Liver (tissue), 3 donors: ENCODE measurements around the gene TRIM71.

Experiments used
- CTCF ChIP-seq: fragments of 150-350 bp; IDR thresholded peaks from 2 replicates; pipeline ENCODE4 v1.5.1; 2017; ENCODE audit warnings: improper control_type of control experiment, low read depth, low read length; ENCODE audit not compliant: missing input control
- EGR1 ChIP-seq, 2 donors: IDR thresholded peaks; 2 replicates each; pipeline ENCODE4 v1.6.1; 2016 to 2018; ENCODE audit warnings: antibody characterized with exemption in 2 of 2, low read depth in 2 of 2
- FOXA1 ChIP-seq: IDR thresholded peaks from 2 replicates; pipeline ENCODE4 v1.6.1; 2016; ENCODE audit warnings: antibody characterized with exemption
- FOXA2 ChIP-seq: IDR thresholded peaks from 2 replicates; pipeline ENCODE4 v1.6.1; 2016; ENCODE audit warnings: antibody characterized with exemption
- JUND ChIP-seq, 2 donors: IDR thresholded peaks; 2 replicates each; pipeline ENCODE4 v1.6.1; 2016; ENCODE audit warnings: antibody characterized with exemption in 2 of 2
- MAX ChIP-seq: IDR thresholded peaks from 2 replicates; pipeline ENCODE4 v1.6.1; 2016; ENCODE audit warnings: antibody characterized with exemption
- RAD21 ChIP-seq, 2 donors: IDR thresholded peaks; 2 replicates each; pipeline ENCODE4 v1.6.1; 2016; ENCODE audit warnings: antibody characterized with exemption in 2 of 2, mild to moderate bottlenecking in 2 of 2
- REST ChIP-seq: IDR thresholded peaks from 2 replicates; pipeline ENCODE4 v1.6.1; 2016; ENCODE audit warnings: antibody characterized with exemption, mild to moderate bottlenecking
- RXRA ChIP-seq, 2 donors: IDR thresholded peaks; 2 replicates each; pipeline ENCODE4 v1.6.1; 2017 to 2018; ENCODE audit warnings: antibody characterized with exemption in 2 of 2, mild to moderate bottlenecking in 1 of 2
- SP1 ChIP-seq: IDR thresholded peaks from 2 replicates; pipeline ENCODE4 v1.6.1; 2018; ENCODE audit warnings: antibody characterized with exemption, mild to moderate bottlenecking
- TAF1 ChIP-seq: conservative IDR thresholded peaks from 2 replicates; pipeline ENCODE4 v1.6.1; 2016; ENCODE audit warnings: antibody characterized with exemption, mild to moderate bottlenecking
- YY1 ChIP-seq: IDR thresholded peaks from 2 replicates; pipeline ENCODE4 v1.6.1; 2016; ENCODE audit warnings: antibody characterized with exemption, mild to moderate bottlenecking
- ZBTB33 ChIP-seq: IDR thresholded peaks from 2 replicates; pipeline ENCODE4 v1.6.1; 2016; ENCODE audit warnings: antibody characterized with exemption
- TF ChIP-seq, protein P1 (sequence below): IDR thresholded peaks from 2 replicates; pipeline ENCODE4 v1.6.1; 2016; ENCODE audit warnings: antibody characterized with exemption
- donor health status: healthy.
- donor health status: healthy.

DNA sequence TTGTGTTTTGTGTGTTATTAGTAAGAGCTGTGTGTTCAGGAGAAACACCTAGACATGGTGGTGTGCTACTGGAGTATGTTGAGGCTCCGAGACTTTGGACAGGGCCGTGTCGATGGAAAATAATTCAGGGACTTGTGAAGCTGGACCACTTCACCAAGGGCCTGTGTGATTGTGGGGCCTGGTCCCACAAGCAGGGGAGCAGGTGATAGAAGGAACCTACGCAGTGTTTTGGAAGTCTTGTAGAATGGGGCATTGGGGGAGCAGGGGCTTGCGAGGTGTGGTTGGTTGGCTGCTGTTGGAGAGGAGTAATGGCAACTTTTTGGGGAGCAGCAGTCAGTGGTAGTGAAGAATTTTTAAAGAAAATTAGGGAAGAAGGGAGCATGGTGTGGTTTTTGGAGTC, 48.7 kb downstream of the TRIM71 start:
- TF ChIP-seq CTCF (no peak), EGR1 (IDR thresholded peaks at IDR 0.05; ENCODE audit: low read depth in 2 of 2) (no peak), TAF1 (no peak), RAD21 (IDR thresholded peaks at IDR 0.05) (no peak), REST (no peak), SP1 (no peak), JUND (IDR thresholded peaks at IDR 0.05) (no peak), RXRA (IDR thresholded peaks at IDR 0.05) (no peak), MAX (no peak), ZBTB33 (no peak), FOXA2 (no peak), FOXA1 (no peak), YY1 (no peak)
- TF ChIP-seq, protein P1, sequence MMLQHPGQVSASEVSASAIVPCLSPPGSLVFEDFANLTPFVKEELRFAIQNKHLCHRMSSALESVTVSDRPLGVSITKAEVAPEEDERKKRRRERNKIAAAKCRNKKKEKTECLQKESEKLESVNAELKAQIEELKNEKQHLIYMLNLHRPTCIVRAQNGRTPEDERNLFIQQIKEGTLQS = no peak
